Activated CD4-positive, alpha-beta T cell treated with anti-CD3 and anti-CD28 coated beads for 1 hour (primary cell): Measurements from ENCODE around the gene PARP12.

Source experiments
- DNase-seq: peaks from one replicate; pipeline ENCODE4 v3.0.0-alpha.2; 2020

Gene PARP12

GRCh38 chr7:139990142-139990535 is 72.6 kb downstream of the PARP12 start:
- DNase-seq, result no peak

GRCh38 chr7:139989366-139990141 is 73.2 kb downstream of the PARP12 start:
- no peak for DNase-seq

- DNase-seq, result no peak
These were observed 74.8 kb downstream of the PARP12 start for GRCh38 chr7:139987691-139988516.

- DNase-seq, result no peak
These were observed 76.9 kb downstream of the PARP12 start for GRCh38 chr7:139985811-139986210.

- DNase-seq, result no peak
These were observed 77.9 kb downstream of the PARP12 start for GRCh38 chr7:139984642-139985539.

- DNase-seq, result no peak
These were observed 79.5 kb downstream of the PARP12 start for GRCh38 chr7:139982927-139983920.

- no peak for DNase-seq
These were observed 81.2 kb downstream of the PARP12 start for GRCh38 chr7:139981511-139981895.

GRCh38 chr7:139976838-139977656 is 85.7 kb downstream of the PARP12 start:
- no peak for DNase-seq

GRCh38 chr7:139976055-139976837 is 86.5 kb downstream of the PARP12 start:
- DNase-seq, result no peak

GRCh38 chr7:139974179-139974811 is 88.5 kb downstream of the PARP12 start:
- no peak for DNase-seq
